ENCODE results near the gene TRIM72.

TRIM72 gene

GRCh38 chr16:31188450-31189411 is 25.2 kb upstream of the TRIM72 start:
- H2BK12ac ChIP-seq (ENCODE audit: low read length in 2 of 2), result no peak overlapping the region
- no peak overlapping the region for H4K91ac ChIP-seq (ENCODE audit: low read length)
- no peak for DNase-seq
- no peaks in the 10 kb centered on the region for H3K27me3 ChIP-seq (ENCODE audit: control insufficient read depth in 1 of 2, insufficient read depth in 1 of 2, low read length in 2 of 2)
- no peak overlapping the region for H2BK15ac ChIP-seq (ENCODE audit: low read depth, poor library complexity, severe bottlenecking)
- no peaks in the 10 kb centered on the region for H3K9me3 ChIP-seq (ENCODE audit: control insufficient read depth, low read length)
- no peak overlapping the region for H3K4me3 ChIP-seq (ENCODE audit: insufficient read depth in 1 of 2, low read depth in 1 of 2, low read length in 2 of 2)
- no peak overlapping the region for H2BK120ac ChIP-seq (ENCODE audit: low read depth, low read length)
- H3K23ac ChIP-seq (ENCODE audit: low read length in 2 of 2), result no peak overlapping the region
- H3K79me1 ChIP-seq (replicated peaks; ENCODE audit: low read length, poor library complexity, severe bottlenecking), result peaks cover 12% of the 10 kb centered on the region
- 96% methylated on average over 3 of the region's 3 CpGs for WGBS
- no peak overlapping the region for H2BK5ac ChIP-seq (ENCODE audit: low read depth, low read length, poor library complexity, severe bottlenecking)
- no peak overlapping the region for H4K8ac ChIP-seq (ENCODE audit: low read length)
- no peak overlapping the region for H3K4me2 ChIP-seq (ENCODE audit: low read length, poor library complexity, severe bottlenecking)
- H3K4me1 ChIP-seq (ENCODE audit: control insufficient read depth, insufficient read depth, low read depth, low read length), result peaks cover 6% of the 10 kb centered on the region
- no peak overlapping the region for H3K14ac ChIP-seq (ENCODE audit: low read length in 2 of 2)
- peaks cover 69 to 100% of the 10 kb centered on the region in 2 experiments for H3K36me3 ChIP-seq (ENCODE audit: control insufficient read depth in 1 of 2, insufficient read depth in 2 of 2, low read depth in 1 of 2, low read length in 2 of 2)
- no peak overlapping the region for H2AK5ac ChIP-seq (ENCODE audit: low read length, severe bottlenecking)
- peak overlapping the region; percentile 50 for H3K9ac ChIP-seq (ENCODE audit: low read length)
- H3K4ac ChIP-seq (ENCODE audit: low read depth in 1 of 2, low read length in 2 of 2), result no peak overlapping the region
- H3K27ac ChIP-seq (ENCODE audit: low read length, poor library complexity, severe bottlenecking), result no peak overlapping the region
- H3K18ac ChIP-seq (ENCODE audit: low read depth in 1 of 2, low read length in 2 of 2), result no peak overlapping the region
- H2AFZ ChIP-seq (ENCODE audit: low read depth, low read length), result no peak overlapping the region

- DNase-seq, result no peak
- Histone ChIP-seq H3K4me2 (ENCODE audit: low read length, poor library complexity, severe bottlenecking) (no peak overlapping the region), H3K79me1 (replicated peaks; ENCODE audit: low read length, poor library complexity, severe bottlenecking) (peaks cover 13% of the 10 kb centered on the region), H2AFZ (ENCODE audit: low read depth, low read length) (no peak overlapping the region), H2BK120ac (ENCODE audit: low read depth, low read length) (no peak overlapping the region), H3K18ac (ENCODE audit: low read depth in 1 of 2, low read length in 2 of 2) (no peak overlapping the region), H3K23ac (ENCODE audit: low read length in 2 of 2) (no peak overlapping the region), H4K91ac (ENCODE audit: low read length) (no peak overlapping the region), H2BK15ac (ENCODE audit: low read depth, poor library complexity, severe bottlenecking) (no peak overlapping the region), H3K9ac (ENCODE audit: low read length) (peak overlapping the region; percentile 50), H3K4ac (ENCODE audit: low read depth in 1 of 2, low read length in 2 of 2) (no peak overlapping the region), H3K36me3 (ENCODE audit: control insufficient read depth in 1 of 2, insufficient read depth in 2 of 2, low read depth in 1 of 2, low read length in 2 of 2) (peaks cover 69 to 100% of the 10 kb centered on the region in 2 experiments), H2BK12ac (ENCODE audit: low read length in 2 of 2) (no peak overlapping the region), H2AK5ac (ENCODE audit: low read length, severe bottlenecking) (no peak overlapping the region), H3K27ac (ENCODE audit: low read length, poor library complexity, severe bottlenecking) (no peak overlapping the region), H4K8ac (ENCODE audit: low read length) (no peak overlapping the region), H3K14ac (ENCODE audit: low read length in 2 of 2) (no peak overlapping the region), H3K4me1 (ENCODE audit: control insufficient read depth, insufficient read depth, low read depth, low read length) (peaks cover 2% of the 10 kb centered on the region), H3K27me3 (ENCODE audit: control insufficient read depth in 1 of 2, insufficient read depth in 1 of 2, low read length in 2 of 2) (no peaks in the 10 kb centered on the region), H3K9me3 (ENCODE audit: control insufficient read depth, low read length) (no peaks in the 10 kb centered on the region), H3K4me3 (ENCODE audit: insufficient read depth in 1 of 2, low read depth in 1 of 2, low read length in 2 of 2) (no peak overlapping the region), H2BK5ac (ENCODE audit: low read depth, low read length, poor library complexity, severe bottlenecking) (no peak overlapping the region)
- WGBS, result 91% methylated on average over 2 of the region's 2 CpGs
Measured at GRCh38 chr16:31189412-31189778, 24.5 kb upstream of the TRIM72 start.

GRCh38 chr16:31190061-31190460 is 23.9 kb upstream of the TRIM72 start:
- Histone ChIP-seq H3K27ac (ENCODE audit: low read length, poor library complexity, severe bottlenecking) (no peak overlapping the region), H2AK5ac (ENCODE audit: low read length, severe bottlenecking) (no peak overlapping the region), H2BK12ac (ENCODE audit: low read length in 2 of 2) (no peak overlapping the region), H3K4ac (ENCODE audit: low read depth in 1 of 2, low read length in 2 of 2) (no peak overlapping the region), H3K4me3 (ENCODE audit: insufficient read depth in 1 of 2, low read depth in 1 of 2, low read length in 2 of 2) (no peak overlapping the region), H3K18ac (ENCODE audit: low read depth in 1 of 2, low read length in 2 of 2) (no peak overlapping the region), H3K9ac (ENCODE audit: low read length) (no peak overlapping the region), H3K27me3 (ENCODE audit: control insufficient read depth in 1 of 2, insufficient read depth in 1 of 2, low read length in 2 of 2) (no peaks in the 10 kb centered on the region), H3K9me3 (ENCODE audit: control insufficient read depth, low read length) (no peaks in the 10 kb centered on the region), H2BK15ac (ENCODE audit: low read depth, poor library complexity, severe bottlenecking) (no peak overlapping the region), H2AFZ (ENCODE audit: low read depth, low read length) (no peak overlapping the region), H2BK5ac (ENCODE audit: low read depth, low read length, poor library complexity, severe bottlenecking) (no peak overlapping the region), H2BK120ac (ENCODE audit: low read depth, low read length) (no peak overlapping the region), H4K91ac (ENCODE audit: low read length) (no peak overlapping the region), H3K4me2 (ENCODE audit: low read length, poor library complexity, severe bottlenecking) (no peak overlapping the region), H3K23ac (ENCODE audit: low read length in 2 of 2) (no peak overlapping the region), H3K36me3 (ENCODE audit: control insufficient read depth in 1 of 2, insufficient read depth in 2 of 2, low read depth in 1 of 2, low read length in 2 of 2) (peaks cover 67 to 100% of the 10 kb centered on the region in 2 experiments), H4K8ac (ENCODE audit: low read length) (no peak overlapping the region), H3K79me1 (replicated peaks; ENCODE audit: low read length, poor library complexity, severe bottlenecking) (peaks cover 13% of the 10 kb centered on the region), H3K4me1 (ENCODE audit: control insufficient read depth, insufficient read depth, low read depth, low read length) (no peaks in the 10 kb centered on the region), H3K14ac (ENCODE audit: low read length in 2 of 2) (no peak overlapping the region)
- 98% methylated on average over 12 of the region's 12 CpGs for WGBS
- no peak for DNase-seq

- Histone ChIP-seq H3K4me3 (ENCODE audit: insufficient read depth in 1 of 2, low read depth in 1 of 2, low read length in 2 of 2) (no peak overlapping the region), H4K91ac (ENCODE audit: low read length) (no peak overlapping the region), H3K14ac (ENCODE audit: low read length in 2 of 2) (no peak overlapping the region), H2BK15ac (ENCODE audit: low read depth, poor library complexity, severe bottlenecking) (no peak overlapping the region), H3K23ac (ENCODE audit: low read length in 2 of 2) (no peak overlapping the region), H3K9me3 (ENCODE audit: control insufficient read depth, low read length) (no peaks in the 10 kb centered on the region), H3K4me2 (ENCODE audit: low read length, poor library complexity, severe bottlenecking) (no peak overlapping the region), H3K18ac (ENCODE audit: low read depth in 1 of 2, low read length in 2 of 2) (no peak overlapping the region), H3K36me3 (ENCODE audit: control insufficient read depth in 1 of 2, insufficient read depth in 2 of 2, low read depth in 1 of 2, low read length in 2 of 2) (peaks cover 75 to 100% of the 10 kb centered on the region in 2 experiments), H3K9ac (ENCODE audit: low read length) (no peak overlapping the region), H2AFZ (ENCODE audit: low read depth, low read length) (no peak overlapping the region), H3K4me1 (ENCODE audit: control insufficient read depth, insufficient read depth, low read depth, low read length) (no peaks in the 10 kb centered on the region), H3K79me1 (replicated peaks; ENCODE audit: low read length, poor library complexity, severe bottlenecking) (peaks cover 13% of the 10 kb centered on the region), H2BK120ac (ENCODE audit: low read depth, low read length) (no peak overlapping the region), H2BK5ac (ENCODE audit: low read depth, low read length, poor library complexity, severe bottlenecking) (no peak overlapping the region), H4K8ac (ENCODE audit: low read length) (no peak overlapping the region), H3K4ac (ENCODE audit: low read depth in 1 of 2, low read length in 2 of 2) (no peak overlapping the region), H3K27ac (ENCODE audit: low read length, poor library complexity, severe bottlenecking) (no peak overlapping the region), H2BK12ac (ENCODE audit: low read length in 2 of 2) (no peak overlapping the region), H2AK5ac (ENCODE audit: low read length, severe bottlenecking) (no peak overlapping the region), H3K27me3 (ENCODE audit: control insufficient read depth in 1 of 2, insufficient read depth in 1 of 2, low read length in 2 of 2) (no peaks in the 10 kb centered on the region)
- 98% methylated on average over 17 of the region's 17 CpGs for WGBS
- DNase-seq, result no peak
Measured at GRCh38 chr16:31190818-31191444, 23.0 kb upstream of the TRIM72 start.

All from mesenchymal stem cell (in vitro differentiated cells and primary cell).